ENCODE data around the gene USF2. TPM values are rescaled to one million over a fixed set of nuclear protein-coding genes. Genes with fewer than 3 reads are reported as not detected.

The USF2 gene
- total RNA-seq, 4 donors from 2014 or later, result 42.4 to 121 (median 99.2) TPM

DNA sequence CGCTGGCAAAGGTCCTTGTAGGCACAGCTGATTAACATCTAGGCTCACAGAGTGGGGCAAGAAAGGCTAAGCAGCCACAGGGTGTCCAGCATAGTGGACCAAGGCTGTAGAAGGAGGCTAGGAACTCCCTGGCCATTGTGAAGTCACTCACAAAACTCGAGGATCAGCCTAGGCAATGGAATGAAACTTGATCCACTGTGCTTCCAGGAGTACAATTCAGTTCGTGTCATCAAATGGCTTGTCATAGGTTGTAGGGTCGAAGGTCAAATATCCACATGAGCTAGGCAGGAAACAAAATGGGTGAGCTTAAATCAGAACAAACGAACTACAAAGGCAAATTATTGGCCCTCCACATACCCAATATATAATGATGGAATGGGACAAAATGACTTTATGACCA lies 35.9 kb upstream of the USF2 start:
- TF ChIP-seq, protein P1, sequence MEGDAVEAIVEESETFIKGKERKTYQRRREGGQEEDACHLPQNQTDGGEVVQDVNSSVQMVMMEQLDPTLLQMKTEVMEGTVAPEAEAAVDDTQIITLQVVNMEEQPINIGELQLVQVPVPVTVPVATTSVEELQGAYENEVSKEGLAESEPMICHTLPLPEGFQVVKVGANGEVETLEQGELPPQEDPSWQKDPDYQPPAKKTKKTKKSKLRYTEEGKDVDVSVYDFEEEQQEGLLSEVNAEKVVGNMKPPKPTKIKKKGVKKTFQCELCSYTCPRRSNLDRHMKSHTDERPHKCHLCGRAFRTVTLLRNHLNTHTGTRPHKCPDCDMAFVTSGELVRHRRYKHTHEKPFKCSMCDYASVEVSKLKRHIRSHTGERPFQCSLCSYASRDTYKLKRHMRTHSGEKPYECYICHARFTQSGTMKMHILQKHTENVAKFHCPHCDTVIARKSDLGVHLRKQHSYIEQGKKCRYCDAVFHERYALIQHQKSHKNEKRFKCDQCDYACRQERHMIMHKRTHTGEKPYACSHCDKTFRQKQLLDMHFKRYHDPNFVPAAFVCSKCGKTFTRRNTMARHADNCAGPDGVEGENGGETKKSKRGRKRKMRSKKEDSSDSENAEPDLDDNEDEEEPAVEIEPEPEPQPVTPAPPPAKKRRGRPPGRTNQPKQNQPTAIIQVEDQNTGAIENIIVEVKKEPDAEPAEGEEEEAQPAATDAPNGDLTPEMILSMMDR (IDR thresholded peaks at IDR 0.05; ENCODE audit: low read depth), result no peak

DNA sequence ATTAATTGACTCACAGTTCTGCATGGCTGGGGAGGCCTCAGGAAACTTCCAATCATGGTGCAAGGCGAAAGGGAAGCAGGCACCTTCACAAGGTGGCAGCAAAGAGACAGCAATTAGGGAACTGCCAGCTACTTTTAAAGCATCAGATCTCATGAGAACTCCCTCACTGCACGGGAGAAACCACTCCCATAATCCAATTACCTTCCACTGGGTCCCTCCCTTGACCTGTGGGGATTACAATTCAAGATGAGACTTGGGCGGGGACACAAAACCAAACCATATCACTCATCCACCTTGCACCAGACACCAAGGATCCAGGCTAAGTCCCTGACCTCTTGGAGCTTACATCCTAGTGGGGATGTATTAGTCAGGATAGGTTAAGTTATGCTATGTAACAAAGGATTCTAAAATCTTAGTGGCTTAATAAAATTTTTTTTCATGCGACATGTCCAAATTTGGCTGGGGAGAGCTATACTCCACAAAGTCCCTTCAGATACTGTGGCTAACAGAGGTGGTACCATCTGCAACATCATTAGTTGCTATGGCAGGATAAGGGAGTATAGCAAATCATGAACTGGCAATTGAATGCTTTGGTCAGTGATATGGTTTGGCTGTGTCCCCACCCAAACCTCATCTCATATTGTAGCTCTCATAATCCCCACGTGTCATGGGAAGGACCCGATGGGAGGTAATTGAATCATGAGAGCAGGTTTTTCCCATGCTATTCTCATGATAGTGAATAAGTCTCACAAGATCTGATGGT lies 31.9 kb upstream of the USF2 start:
- TF ChIP-seq, protein P1 (IDR thresholded peaks at IDR 0.05; ENCODE audit: low read depth), result no peak

DNA sequence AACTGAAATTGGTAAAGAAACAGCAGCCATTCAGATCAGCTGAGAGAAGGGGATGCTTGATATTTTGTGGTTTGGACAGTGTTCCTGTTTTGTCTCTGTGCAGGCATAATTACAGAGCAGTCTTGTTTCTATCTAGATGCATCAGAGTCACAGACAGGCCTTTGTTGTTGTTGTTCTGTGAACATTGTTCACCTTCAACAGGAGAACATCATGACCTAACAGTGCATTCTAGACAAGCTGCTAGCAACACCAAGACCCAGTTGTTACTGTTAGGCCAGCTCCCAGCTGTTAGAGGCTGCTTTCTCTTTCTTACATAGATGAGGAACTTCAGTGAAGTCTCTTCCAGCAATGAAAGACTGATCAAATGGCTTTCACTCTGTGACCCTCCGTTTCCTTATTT lies 28.4 kb upstream of the USF2 start:
- TF ChIP-seq, protein P1 (IDR thresholded peaks at IDR 0.05; ENCODE audit: low read depth), result no peak

DNA sequence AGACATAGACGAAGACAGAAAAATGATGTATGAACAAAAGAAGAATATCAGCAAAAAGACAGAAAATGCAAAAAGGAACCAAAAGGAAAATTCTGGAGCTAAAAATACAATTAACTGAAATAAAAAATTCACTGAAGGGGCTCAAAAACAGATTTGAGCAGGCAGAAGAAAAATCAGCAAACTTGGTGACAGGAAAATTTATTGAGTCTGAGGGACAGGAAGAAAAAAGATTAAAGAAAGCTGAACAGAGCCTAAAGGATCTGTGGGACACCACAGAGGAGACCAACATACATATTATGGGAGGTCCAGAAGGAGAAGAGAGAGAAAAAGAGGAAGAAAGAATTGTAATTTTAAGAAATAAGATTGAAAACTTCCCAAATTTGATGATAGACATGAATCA lies 27.3 kb upstream of the USF2 start:
- TF ChIP-seq, protein P1 (IDR thresholded peaks at IDR 0.05; ENCODE audit: low read depth), result no peak

DNA sequence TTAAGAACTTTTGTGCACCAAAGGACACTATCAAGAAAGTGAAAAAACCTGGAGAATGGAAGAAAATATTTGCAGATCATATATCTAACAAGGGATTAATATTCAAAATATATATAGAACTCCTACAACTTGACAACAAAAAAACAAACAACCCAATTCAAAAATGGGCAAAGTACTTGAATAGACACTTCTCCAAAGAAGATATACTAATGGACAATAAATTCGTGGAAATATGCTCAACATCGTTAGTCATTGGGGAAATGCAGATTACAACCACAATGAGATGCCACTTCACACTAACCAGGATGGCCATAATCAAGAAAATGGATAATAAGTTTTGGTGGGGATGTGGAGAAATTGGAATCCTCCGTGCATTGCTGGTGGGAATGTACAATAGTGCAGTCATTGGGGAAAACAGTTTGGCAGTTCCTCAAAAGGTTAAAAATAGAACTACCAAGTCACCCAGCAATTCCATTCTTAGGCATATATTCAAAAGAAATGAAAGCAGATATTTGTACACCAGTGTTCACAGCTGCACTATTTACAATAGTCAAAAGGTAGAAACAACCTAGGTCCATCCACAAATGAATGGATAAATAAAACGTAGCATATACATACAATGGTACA lies 22.2 kb upstream of the USF2 start:
- TF ChIP-seq, protein P1 (IDR thresholded peaks at IDR 0.05; ENCODE audit: low read depth), result no peak

DNA sequence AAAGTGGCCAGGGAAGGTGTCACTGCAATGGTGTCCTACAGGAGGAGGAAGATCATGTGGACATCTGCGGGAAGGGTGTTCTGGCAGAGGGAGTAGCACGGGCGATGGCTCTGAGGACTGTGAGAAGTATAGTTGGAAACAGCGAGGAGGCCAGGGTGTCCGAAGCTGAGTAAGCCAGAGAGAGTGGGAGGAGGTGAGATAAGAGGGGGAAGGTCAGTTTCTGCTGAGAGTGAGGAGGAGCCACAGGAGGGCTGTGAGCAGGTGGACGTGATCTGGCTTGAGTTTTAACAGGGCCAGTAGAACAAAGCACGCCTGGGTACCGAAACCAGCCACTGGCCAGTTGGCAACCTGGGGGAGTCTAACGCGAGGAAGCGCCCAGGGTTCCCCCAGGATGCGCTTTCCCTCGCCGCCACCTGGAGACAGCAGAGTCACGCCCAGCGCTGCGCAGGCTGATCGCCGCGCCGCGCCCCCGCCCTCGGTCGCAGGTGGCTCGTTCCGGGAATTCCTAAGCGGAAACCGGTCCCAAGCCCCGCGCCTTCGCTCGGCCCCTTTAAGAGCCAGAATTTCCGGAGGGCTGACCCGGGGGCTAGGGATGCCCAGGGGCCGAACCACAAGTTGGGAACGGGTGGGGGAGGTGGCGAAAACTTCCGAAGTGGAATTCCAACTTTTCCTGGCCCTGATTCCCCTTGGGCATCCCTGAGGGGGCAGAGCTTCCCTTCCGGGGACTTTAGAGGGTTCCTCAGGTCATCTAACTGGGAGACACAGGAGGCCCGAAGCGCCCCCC lies 21.0 kb upstream of the USF2 start:
- TF ChIP-seq, protein P1 (IDR thresholded peaks at IDR 0.05; ENCODE audit: low read depth), result no peak
